ENCODE results near the gene GANAB.

The GANAB gene

DNA sequence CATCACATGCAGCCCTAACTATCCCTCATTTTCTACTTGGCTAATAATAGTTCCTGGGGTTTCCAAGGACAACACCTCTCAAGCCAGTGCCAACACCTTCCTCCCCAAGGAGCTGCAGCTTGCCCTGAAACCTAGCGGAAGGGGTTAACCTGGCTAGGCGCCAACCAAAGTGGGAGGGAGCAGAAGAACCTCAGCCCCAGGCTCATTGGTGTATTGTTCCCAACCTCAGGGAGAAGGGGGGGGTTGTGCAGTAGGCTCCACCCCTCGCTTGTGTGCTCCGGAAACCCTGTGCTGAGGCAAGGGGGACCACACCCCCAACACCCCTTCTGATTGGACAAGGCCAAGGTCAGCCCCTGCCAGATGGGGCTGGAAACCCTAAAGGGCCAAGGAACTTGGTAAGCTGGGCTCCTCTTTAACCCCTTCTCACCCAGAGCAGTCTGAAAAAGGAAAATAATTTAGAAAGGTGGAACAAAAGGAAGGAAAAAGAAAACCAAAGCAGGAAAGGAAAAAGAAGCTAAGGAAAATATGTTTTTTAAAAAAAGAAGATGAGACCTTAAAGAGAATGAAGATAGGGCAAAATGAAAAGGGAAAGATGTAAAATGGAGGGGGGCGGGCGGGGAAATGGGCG is 47.2 kb downstream of the GANAB start:
- no peak for TF ChIP-seq CTCF (conservative IDR thresholded peaks at IDR 0.05; ENCODE audit: low read depth, low read length)
- DNase-seq (ENCODE audit: low read depth) = peak; percentile 100
- H3K4me3 ChIP-seq (ENCODE audit: low read depth, low read length) = peak overlapping the region; percentile 93

- no peak overlapping the region for H3K4me3 ChIP-seq (ENCODE audit: low read depth, low read length)
- TF ChIP-seq CTCF (conservative IDR thresholded peaks at IDR 0.05; ENCODE audit: low read depth, low read length) = no peak
- no peak for DNase-seq (ENCODE audit: low read depth)
Measured at GRCh38 chr11:62595124-62595523, 51.3 kb downstream of the GANAB start.

DNA sequence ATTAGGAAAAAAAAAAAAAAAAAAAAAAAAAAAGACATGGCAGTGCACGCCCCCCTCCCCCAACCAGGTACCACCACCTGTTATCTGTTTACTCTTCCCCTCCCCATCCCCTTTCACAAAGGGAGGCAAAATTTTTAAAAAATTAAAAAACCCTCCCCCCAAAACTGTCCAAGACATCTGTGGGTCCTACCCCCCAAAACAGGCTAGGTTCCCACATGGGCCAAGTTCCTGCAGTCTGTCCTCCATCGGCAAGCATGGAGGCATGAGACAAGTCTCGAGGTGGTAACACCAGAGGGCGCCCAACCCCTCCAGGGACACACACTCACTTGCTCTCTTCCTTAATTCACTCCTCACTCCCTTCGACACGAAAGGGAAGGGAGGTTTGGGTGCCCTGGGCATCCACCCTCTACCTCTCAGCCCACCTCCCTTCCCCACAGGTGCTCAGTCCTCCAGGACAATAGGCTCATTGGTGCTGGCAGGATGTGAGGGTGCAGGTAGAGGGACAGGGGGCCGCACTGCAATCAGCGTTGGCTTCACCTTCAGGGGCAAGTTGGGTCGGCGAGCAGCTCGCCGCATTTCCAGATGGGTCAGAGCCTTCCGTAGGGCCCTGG is 52.9 kb downstream of the GANAB start:
- peak; percentile 77 for TF ChIP-seq CTCF (conservative IDR thresholded peaks at IDR 0.05; ENCODE audit: low read depth, low read length)
- DNase-seq (ENCODE audit: low read depth) = peak; percentile 83
- no peak overlapping the region for H3K4me3 ChIP-seq (ENCODE audit: low read depth, low read length)

GRCh38 chr11:62592989-62593421 is 53.4 kb downstream of the GANAB start:
- H3K4me3 ChIP-seq (ENCODE audit: low read depth, low read length) = no peak overlapping the region
- no peak for DNase-seq (ENCODE audit: low read depth)
- TF ChIP-seq CTCF (conservative IDR thresholded peaks at IDR 0.05; ENCODE audit: low read depth, low read length) = no peak

GRCh38 chr11:62592146-62592815 is 54.1 kb downstream of the GANAB start:
- no peak for DNase-seq (ENCODE audit: low read depth)
- H3K4me3 ChIP-seq (ENCODE audit: low read depth, low read length) = peak overlapping the region; percentile 66
- no peak for TF ChIP-seq CTCF (conservative IDR thresholded peaks at IDR 0.05; ENCODE audit: low read depth, low read length)

GRCh38 chr11:62591448-62592145 is 54.8 kb downstream of the GANAB start, which contains the start of gene TUT1:
TUT1 (minus strand) TSS chr11:62591523; CDS start chr11:62591485, 38 bp downstream.
- no peak for TF ChIP-seq CTCF (conservative IDR thresholded peaks at IDR 0.05; ENCODE audit: low read depth, low read length)
- peak within 1 kb of the TSS; percentile 86 for H3K4me3 ChIP-seq (ENCODE audit: low read depth, low read length)
- peak; percentile 100 for DNase-seq (ENCODE audit: low read depth)
